CD14-positive monocyte (primary cell): ENCODE data around the gene PHACTR4. TPM values are rescaled to one million over a fixed set of nuclear protein-coding genes. Genes with fewer than 3 reads are reported as not detected.

Source experiments
- DNase-seq, 3 donors: peaks; one replicate each; pipeline ENCODE4 v3.0.0-alpha.2; 2011 to 2022
- H2AFZ ChIP-seq: 2 replicates; pipeline ENCODE4 v1.6.0; 2012; ENCODE audit warnings: mild to moderate bottlenecking, low read depth, low read length, inconsistent platforms; ENCODE audit not compliant: insufficient read depth, poor library complexity, severe bottlenecking
- H3K27ac ChIP-seq, 2 donors: 1 replicate in 1 of 2; 2 replicates in 1 of 2; pipeline ENCODE4 v1.5.1; 2012 to 2013; ENCODE audit warnings: low read length in 2 of 2, control low read depth in 1 of 2, inconsistent platforms in 1 of 2, low read depth in 1 of 2, mild to moderate bottlenecking in 1 of 2
- H3K27me3 ChIP-seq, 2 donors: one replicate each; pipeline versions ENCODE4 v1.6.0 to v1.6.1; 2011 to 2013; ENCODE audit warnings: low read length in 2 of 2; ENCODE audit not compliant: control insufficient read depth in 2 of 2, insufficient read depth in 2 of 2
- H3K36me3 ChIP-seq, 2 donors: replicated peaks in 1 of 2; 1 replicate in 1 of 2; 2 replicates in 1 of 2; pipeline versions ENCODE4 v1.5.1 to v1.6.1; 2012 to 2013; ENCODE audit warnings: low read length in 2 of 2, control low read depth in 1 of 2, inconsistent platforms in 1 of 2, mild to moderate bottlenecking in 1 of 2; ENCODE audit not compliant: insufficient read depth in 2 of 2, control insufficient read depth in 1 of 2
- H3K4me1 ChIP-seq, 2 donors: 1 replicate in 1 of 2; 2 replicates in 1 of 2; pipeline versions ENCODE4 v1.5.1 to v1.6.1; 2012 to 2013; ENCODE audit warnings: low read length in 2 of 2, control low read depth in 1 of 2, inconsistent platforms in 1 of 2, mild to moderate bottlenecking in 1 of 2, moderate library complexity in 1 of 2; ENCODE audit not compliant: insufficient read depth in 2 of 2, control insufficient read depth in 1 of 2
- H3K4me2 ChIP-seq: replicated peaks from 2 replicates; pipeline ENCODE3; 2012; ENCODE audit warnings: low read length, moderate library complexity, mild to moderate bottlenecking; ENCODE audit not compliant: poor library complexity, severe bottlenecking; ENCODE audit errors: extremely low read depth
- H3K4me3 ChIP-seq, 3 experiments: fragments of 200-600 bp in 1 of 3; sonication (generic) in 1 of 3; replicated peaks in 1 of 3; 1 replicate in 2 of 3; 2 replicates in 1 of 3; pipeline ENCODE4 v1.5.1; 2011 to 2013; ENCODE audit warnings: low read length in 3 of 3, mild to moderate bottlenecking in 3 of 3, control low read depth in 2 of 3, low read depth in 2 of 3, inconsistent platforms in 1 of 3, moderate library complexity in 1 of 3
- H3K79me2 ChIP-seq: 2 replicates; pipeline ENCODE4 v1.6.0; 2012; ENCODE audit warnings: mild to moderate bottlenecking, control low read depth, inconsistent platforms, low read length, moderate library complexity; ENCODE audit not compliant: insufficient read depth
- H3K9ac ChIP-seq: 2 replicates; pipeline ENCODE4 v1.6.0; 2017; ENCODE audit warnings: low read length, mild to moderate bottlenecking; ENCODE audit not compliant: insufficient read depth, poor library complexity, severe bottlenecking
- H3K9me3 ChIP-seq, 2 donors: replicated peaks in 1 of 2; 1 replicate in 1 of 2; 2 replicates in 1 of 2; pipeline versions ENCODE4 v1.5.1 to v1.6.1; 2012 to 2013; ENCODE audit warnings: low read length in 2 of 2, control low read depth in 1 of 2; ENCODE audit not compliant: control insufficient read depth in 1 of 2, insufficient read depth in 1 of 2
- H4K20me1 ChIP-seq: 2 replicates; pipeline ENCODE4 v1.6.0; 2012; ENCODE audit warnings: mild to moderate bottlenecking, low read length, control low read depth, moderate library complexity; ENCODE audit not compliant: insufficient read depth
- H3K27ac Mint-ChIP-seq, 7 donors: one replicate each; pipeline ENCODE4 v1.8.0; 2020; ENCODE audit warnings: mild to moderate bottlenecking in 7 of 7, mixed read lengths in 7 of 7, moderate library complexity in 6 of 7, inconsistent platforms in 2 of 7
- H3K27me3 Mint-ChIP-seq, 3 donors: one replicate each; pipeline ENCODE4 v1.8.0; 2021 to 2022; ENCODE audit warnings: low read depth in 3 of 3, mild to moderate bottlenecking in 3 of 3, mixed read lengths in 3 of 3, moderate library complexity in 3 of 3, inconsistent platforms in 1 of 3
- H3K36me3 Mint-ChIP-seq, 2 donors: one replicate each; pipeline ENCODE4 v1.8.0; 2020; ENCODE audit warnings: mixed read lengths in 2 of 2, inconsistent platforms in 1 of 2, mild to moderate bottlenecking in 1 of 2
- H3K4me1 Mint-ChIP-seq: one replicate; pipeline ENCODE4 v1.8.0; 2020; ENCODE audit warnings: mild to moderate bottlenecking, mixed read lengths
- H3K4me3 Mint-ChIP-seq, 2 donors: one replicate each; pipeline ENCODE4 v1.8.0; 2020; ENCODE audit warnings: mild to moderate bottlenecking in 2 of 2, mixed read lengths in 2 of 2, moderate library complexity in 1 of 2
- H3K9me3 Mint-ChIP-seq, 7 donors: one replicate each; pipeline ENCODE4 v1.8.0; 2020 to 2022; ENCODE audit warnings: mixed read lengths in 7 of 7, mild to moderate bottlenecking in 6 of 7, moderate library complexity in 6 of 7, inconsistent platforms in 2 of 7
- CTCF ChIP-seq: fragments of 200-600 bp; IDR thresholded peaks from one replicate; pipeline ENCODE4 v1.8.0; 2022; ENCODE audit warnings: antibody characterized with exemption, mild to moderate bottlenecking
- WGBS: methylation state at CpG from one replicate; pipeline ENCODE4 v1.1.5; 2013; ENCODE audit warnings: missing lambda C conversion rate; ENCODE audit not compliant: insufficient coverage; 5-methylcytosine and 5-hydroxymethylcytosine counted together
- intact Hi-C, 2 donors: fragments of 100-400 bp; cut with micrococcal nuclease; formaldehyde crosslinking; loops; one replicate each; pipeline versions ENCODE4 v1.15.0 to v1.15.1; 2023
- polyA plus RNA-seq, 3 donors: library from polyadenylated mRNA; depleted of rRNA in 1 of 3; unstranded in 2 of 3; stranded (reverse) in 1 of 3; fragments of 300-500 nt in 2 of 3; fragments of >200 nt in 1 of 3; fragmentation: Illumina TruSeq in 2 of 3; gene quantifications; 1 replicate in 2 of 3; 2 replicates in 1 of 3; pipeline ENCODE4 v1.2.3, GENCODE V29; 2012 to 2021

PHACTR4 gene
- polyA plus RNA-seq, 3 donors, result 2.9 to 9.7 (median 2.9) TPM

GRCh38 chr1:28395181-28395580 is 25.6 kb downstream of the PHACTR4 start:
- Histone ChIP-seq H3K4me1 (peaks cover 6 to 7% of the 10 kb centered on the region in 2 donors), H2AFZ (no peak overlapping the region), H3K9ac (no peak overlapping the region), H3K4me2 (no peak overlapping the region), H4K20me1 (peaks cover 8% of the 10 kb centered on the region), H3K79me2 (peaks cover 54% of the 10 kb centered on the region), H3K36me3 (peaks cover 8 to 20% of the 10 kb centered on the region in 2 donors), H3K9me3 (no peaks in the 10 kb centered on the region), H3K4me3 (no peak overlapping the region), H3K27me3 (no peaks in the 10 kb centered on the region), H3K27ac (no peak overlapping the region)
- intact Hi-C loops, result no loop called here
- Mint-ChIP-seq H3K36me3 (peaks cover 14 to 18% of the 10 kb centered on the region in 2 donors), H3K27me3 (peaks cover 0 to 2% (median 0%) of the 10 kb centered on the region in 3 donors), H3K4me3 (no peak overlapping the region), H3K9me3 (no peaks in the 10 kb centered on the region), H3K27ac (no peak overlapping the region), H3K4me1 (peaks cover 7% of the 10 kb centered on the region)
- no peak for DNase-seq
- 17% methylated on average over 1 of the region's 4 CpGs for WGBS
- TF ChIP-seq CTCF, result no peak

- Histone ChIP-seq H2AFZ (no peak overlapping the region), H3K9ac (no peak overlapping the region), H3K27ac (no peak overlapping the region), H3K27me3 (no peaks in the 10 kb centered on the region), H3K4me1 (no peaks in the 10 kb centered on the region), H3K79me2 (peaks cover 57% of the 10 kb centered on the region), H4K20me1 (peaks cover 19% of the 10 kb centered on the region), H3K36me3 (peaks cover 8 to 14% of the 10 kb centered on the region in 2 donors), H3K4me2 (no peak overlapping the region), H3K4me3 (no peak overlapping the region), H3K9me3 (no peaks in the 10 kb centered on the region)
- Mint-ChIP-seq H3K4me3 (no peak overlapping the region), H3K9me3 (no peaks in the 10 kb centered on the region), H3K27me3 (no peaks in the 10 kb centered on the region), H3K4me1 (no peaks in the 10 kb centered on the region), H3K36me3 (peaks cover 9% of the 10 kb centered on the region in 2 donors), H3K27ac (no peak overlapping the region)
- TF ChIP-seq CTCF, result no peak
- no peak for DNase-seq
- WGBS, result 100% methylated on average over 1 of the region's 1 CpG
- intact Hi-C loops, result no loop called here
These were observed 32.2 kb downstream of the PHACTR4 start for GRCh38 chr1:28401760-28402159.
